ENCODE data around the gene PARM1.

The PARM1 gene

DNA sequence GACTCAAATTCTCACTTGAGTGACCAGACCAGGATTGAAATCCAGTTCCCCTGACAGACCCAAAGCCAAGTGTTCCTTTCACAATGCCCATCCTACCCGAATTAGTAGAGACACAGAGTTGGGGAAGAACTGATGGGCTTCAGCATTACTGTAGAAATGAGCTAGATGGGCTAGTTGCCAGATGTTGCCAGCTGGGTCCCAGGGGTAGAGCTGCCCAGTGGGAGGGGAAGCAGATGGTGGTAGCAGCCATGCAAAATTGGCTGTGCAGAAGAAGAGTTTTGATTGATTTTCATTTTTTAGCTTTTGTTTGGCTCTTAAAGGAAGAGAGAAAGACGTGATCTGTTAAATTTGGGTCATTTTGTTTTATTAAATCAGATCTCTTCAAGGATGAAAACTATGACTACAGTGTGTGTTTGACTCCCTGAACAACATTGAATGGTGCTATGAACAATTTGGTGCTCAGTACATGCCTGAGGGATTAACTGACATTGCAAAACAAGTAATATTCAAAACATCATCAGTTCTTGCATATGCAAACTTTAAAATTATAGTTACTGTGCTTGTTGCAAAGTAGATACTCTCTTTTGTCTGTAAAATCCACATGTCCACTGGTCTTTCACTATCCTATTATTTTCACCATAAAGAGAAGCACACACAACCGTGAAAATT, 86.0 kb downstream of the PARM1 start:
- no peak for FAIRE-seq

DNA sequence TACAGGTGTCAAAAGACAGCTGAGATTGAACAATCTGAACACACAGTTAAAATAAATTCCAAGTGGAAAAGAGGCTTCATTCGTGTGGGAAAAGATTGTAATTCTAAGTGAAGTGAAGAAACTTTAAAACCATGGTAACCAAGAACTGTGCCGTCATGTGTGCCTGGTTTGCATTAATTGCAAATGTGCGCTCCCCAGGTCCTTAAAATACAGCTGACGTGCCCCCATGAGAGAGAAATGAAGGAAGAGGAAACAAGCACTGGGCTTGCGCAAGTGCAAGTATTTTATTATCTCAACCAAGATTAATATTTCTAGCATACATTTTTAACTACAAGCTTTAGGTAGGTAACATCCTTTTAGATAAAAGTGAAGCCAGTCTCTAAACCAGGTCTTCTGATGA, 92.5 kb downstream of the PARM1 start:
- FAIRE-seq = no peak
- no peak for DNase-seq (ENCODE audit: insufficient read length, low spot score)

More for the DNA sequence above, 86.0 kb downstream of the PARM1 start:
- no peak for DNase-seq (ENCODE audit: insufficient read length, low spot score)

DNA sequence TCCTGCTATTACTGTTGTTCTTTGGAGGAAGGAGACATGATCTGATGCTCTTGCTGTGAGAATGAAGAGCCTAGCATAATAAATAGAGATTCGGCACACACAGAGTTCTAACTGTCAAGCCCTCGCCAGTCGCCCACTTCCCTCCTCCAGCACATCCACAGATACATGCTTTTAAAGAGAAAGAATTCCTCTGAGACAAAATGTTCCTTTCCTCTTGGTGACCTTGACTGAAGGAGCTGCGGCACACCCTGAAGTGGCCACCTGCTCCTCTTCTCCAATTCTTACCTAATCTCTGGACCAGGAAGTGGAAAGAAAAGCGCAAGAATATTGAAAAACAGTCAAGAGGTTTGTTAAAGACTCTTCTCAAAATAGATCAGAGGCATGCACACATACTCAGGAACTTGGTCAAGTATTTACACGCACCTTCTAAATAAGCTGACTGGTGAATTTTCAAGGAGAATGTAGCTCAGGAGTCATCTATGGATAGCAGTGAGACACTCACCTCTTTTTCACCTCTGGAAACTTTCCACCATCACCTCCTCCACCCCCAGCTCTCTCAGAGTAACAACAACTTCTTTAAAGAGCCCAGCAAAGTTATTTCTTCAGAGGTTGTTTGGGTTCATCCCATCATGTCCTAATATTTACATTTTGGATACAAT, 95.4 kb downstream of the PARM1 start:
- no peak for FAIRE-seq
- DNase-seq (ENCODE audit: insufficient read length, low spot score) = no peak

DNA sequence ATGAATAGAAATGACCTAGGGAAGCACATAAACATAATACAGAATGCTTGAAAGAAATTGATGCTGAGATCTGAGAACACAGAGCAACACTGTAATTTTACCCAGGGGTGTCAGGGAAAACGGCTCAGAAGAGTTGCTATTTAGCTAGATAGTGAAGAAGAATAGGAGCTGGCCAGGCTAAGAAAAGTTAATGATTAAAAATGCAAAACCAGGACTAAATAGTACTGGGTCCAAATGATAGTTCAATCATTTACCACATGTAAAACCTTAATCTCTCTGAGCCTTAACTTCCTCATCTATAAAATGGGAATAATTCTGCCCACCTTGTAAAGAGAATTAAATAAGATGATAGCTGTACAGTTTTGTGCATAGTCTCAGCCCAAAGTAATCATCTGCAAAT, 97.1 kb downstream of the PARM1 start:
- no peak for FAIRE-seq

DNA sequence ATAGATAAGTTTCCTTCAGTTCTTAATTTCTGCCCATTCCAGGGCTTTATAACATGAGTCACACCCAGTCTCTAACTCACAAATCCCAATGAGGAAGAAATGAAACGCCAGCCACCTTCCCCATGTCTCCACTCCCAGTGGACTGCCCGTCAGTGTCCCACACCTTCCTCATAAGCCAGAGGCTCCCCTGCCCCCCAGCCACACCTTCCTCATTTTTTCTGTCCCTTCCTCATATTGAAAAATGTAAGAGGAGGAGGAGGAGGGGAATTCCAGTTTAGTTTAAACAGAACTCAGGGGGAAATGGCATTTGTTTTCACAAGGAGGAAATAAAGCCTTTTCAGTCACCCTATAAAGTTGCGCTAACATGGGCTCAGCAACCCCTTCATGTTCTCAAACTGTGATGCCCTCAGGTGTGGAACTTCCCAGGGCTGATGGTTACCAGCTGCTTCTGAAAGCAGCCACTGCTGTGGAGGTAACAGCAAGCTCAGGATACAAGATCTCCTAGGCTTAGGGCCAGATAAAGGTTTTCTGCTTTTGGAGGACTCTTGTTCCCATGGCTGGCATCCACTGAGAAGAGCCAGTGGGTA, 97.8 kb downstream of the PARM1 start:
- FAIRE-seq (no peak), DNase-seq (ENCODE audit: insufficient read length, low spot score) (no peak)

More for the DNA sequence above, 97.1 kb downstream of the PARM1 start:
- no peak for DNase-seq (ENCODE audit: insufficient read length, low spot score)

- FAIRE-seq (no peak), DNase-seq (ENCODE audit: insufficient read length, low spot score) (no peak)
Measured at GRCh38 chr4:75031775-75032174, 98.9 kb downstream of the PARM1 start.

DNA sequence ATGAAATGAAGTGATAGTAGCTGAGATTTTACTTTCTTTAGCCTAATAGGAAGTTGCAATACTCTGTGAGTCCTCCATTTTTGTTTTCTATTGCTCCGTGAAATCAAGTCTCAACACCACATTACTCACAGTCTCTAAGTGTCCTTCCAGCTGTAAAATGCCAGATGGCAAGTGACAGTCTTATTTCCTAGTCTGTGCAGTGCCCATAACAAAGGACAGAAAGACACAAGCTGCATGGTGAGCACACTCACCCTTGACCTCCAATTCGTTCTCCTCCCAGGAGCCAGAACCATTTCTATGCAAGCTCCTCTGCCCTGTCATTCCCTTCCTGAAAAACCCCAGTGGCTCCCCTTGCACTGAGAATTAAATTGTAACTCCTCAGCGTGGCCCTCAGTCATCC, 101.6 kb downstream of the PARM1 start:
- FAIRE-seq (no peak), DNase-seq (ENCODE audit: insufficient read length, low spot score) (no peak)

GRCh38 chr4:75035321-75035720, 102.4 kb downstream of the PARM1 start:
- no peak for FAIRE-seq
- no peak for DNase-seq (ENCODE audit: insufficient read length, low spot score)

- DNase-seq (ENCODE audit: insufficient read length, low spot score) (no peak), FAIRE-seq (no peak)
Measured at GRCh38 chr4:75036046-75036830, 103.3 kb downstream of the PARM1 start.

DNA sequence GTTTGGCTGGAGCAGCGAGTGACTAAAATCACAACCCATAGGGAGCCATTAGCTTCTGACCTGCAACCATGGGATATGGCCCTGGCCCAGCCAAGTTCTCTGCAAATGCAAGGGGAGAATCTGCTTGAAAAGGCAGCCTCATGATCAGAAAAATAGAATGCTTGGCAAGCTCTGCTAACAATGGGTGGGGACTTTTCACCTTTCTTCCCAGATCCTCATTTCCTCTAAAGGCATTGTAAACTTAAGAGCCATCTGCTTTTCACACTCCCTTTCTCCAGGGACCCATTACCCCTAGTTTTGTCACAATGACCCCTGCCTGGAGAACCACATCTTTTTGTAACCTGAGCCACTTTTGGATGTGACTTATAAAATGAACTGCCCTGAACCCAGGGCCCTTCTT, 104.3 kb downstream of the PARM1 start:
- no peak for FAIRE-seq
- DNase-seq (ENCODE audit: insufficient read length, low spot score) = no peak

DNA sequence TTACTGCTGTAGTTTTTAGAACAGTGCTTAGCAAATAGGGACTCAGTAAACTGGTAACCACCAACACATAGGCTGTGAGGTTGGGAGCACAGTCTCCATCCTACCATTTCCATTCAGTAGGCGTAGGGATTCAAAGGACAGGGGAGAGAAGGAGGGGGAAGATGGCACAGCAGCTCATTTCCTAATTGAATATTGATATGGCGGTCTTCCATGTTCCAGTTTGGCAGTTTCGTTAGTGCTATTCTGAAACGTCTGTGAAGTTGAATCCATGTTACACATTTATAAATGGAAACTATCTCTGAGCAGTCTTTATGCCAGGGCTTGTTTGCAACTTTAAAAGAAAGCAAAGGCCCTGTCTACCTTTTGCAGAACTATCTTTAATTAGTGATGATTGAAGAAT, 105.5 kb downstream of the PARM1 start:
- no peak for FAIRE-seq
- no peak for DNase-seq (ENCODE audit: insufficient read length, low spot score)

GRCh38 chr4:75040703-75041102, 107.8 kb downstream of the PARM1 start:
- FAIRE-seq = no peak
- no peak for DNase-seq (ENCODE audit: insufficient read length, low spot score)

DNA sequence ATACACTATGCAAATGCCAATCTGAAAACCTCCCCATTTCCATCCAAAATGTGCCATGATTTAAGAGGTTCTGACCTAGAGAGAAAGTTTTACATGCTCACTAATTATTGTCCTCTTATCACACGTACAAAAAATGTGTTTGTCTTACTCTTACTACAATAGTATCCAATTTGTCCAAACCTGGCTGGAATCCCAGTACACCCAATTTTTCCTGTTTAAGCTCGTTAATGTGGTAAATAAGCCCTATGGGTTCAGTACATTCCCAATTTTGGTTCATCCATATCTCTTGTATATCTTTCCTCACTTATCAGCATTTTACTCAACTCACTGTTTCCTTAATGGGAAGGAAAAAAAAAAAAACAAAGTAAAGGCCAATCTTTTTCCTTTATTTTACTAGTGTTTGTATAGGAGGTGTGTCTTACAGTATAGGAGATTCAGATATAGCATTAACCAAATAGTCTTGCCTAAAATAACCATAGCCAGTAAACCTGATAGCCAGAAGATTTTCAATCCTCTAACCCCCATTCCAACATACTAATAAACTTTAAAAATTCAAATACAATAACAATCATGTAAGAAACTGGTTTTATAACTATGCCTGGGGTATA, 109.8 kb downstream of the PARM1 start:
- DNase-seq (ENCODE audit: insufficient read length, low spot score) = no peak
- no peak for FAIRE-seq

GRCh38 chr4:75046226-75046625, 113.3 kb downstream of the PARM1 start:
- DNase-seq (ENCODE audit: insufficient read length, low spot score) (no peak), FAIRE-seq (no peak)

- DNase-seq (ENCODE audit: insufficient read length, low spot score) (no peak), FAIRE-seq (no peak)
Measured at GRCh38 chr4:75046641-75047040, 113.7 kb downstream of the PARM1 start.

GRCh38 chr4:75048208-75048879, 115.4 kb downstream of the PARM1 start:
- FAIRE-seq (no peak), DNase-seq (ENCODE audit: insufficient read length, low spot score) (no peak)

DNA sequence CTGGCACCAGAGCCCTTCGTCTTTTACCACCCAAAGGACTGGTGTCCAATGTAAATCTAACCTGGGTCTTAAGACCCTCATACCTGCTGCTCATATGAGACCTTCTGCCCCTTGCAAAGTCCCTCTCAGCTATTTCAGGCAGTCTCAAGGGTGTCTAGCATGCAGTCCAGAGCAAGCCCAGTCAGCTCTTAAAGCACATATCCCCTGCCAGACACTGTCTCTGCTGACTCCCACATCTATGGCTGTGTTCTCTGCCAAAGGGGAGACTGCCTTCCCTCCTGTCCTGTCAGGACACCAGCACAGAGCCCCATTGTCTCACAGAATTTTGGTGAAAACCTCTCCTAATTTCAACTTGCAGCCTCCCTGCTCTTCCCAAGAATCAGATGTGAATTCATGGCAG, 118.5 kb downstream of the PARM1 start:
- FAIRE-seq = no peak

DNA sequence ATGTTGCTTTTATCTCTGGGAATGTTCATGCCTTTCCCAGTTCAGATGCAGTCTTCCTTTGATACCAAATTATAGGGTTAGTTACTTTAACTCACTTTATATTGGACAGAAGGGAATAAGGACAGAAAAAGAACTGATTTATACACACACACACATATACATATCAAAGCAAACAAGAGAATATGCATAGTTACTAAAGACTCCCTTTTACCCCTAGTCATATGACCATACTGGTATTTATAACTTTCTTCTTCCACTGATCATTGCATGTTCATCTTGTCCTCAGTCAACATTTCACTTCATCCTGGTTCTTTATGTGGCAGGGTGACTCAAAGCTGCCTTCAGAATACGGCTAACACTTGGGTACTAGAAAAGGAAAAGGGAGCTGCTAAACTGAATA, 120.4 kb downstream of the PARM1 start:
- FAIRE-seq (no peak), DNase-seq (ENCODE audit: insufficient read length, low spot score) (no peak)

More for the DNA sequence above, 118.5 kb downstream of the PARM1 start:
- no peak for DNase-seq (ENCODE audit: insufficient read length, low spot score)

GRCh38 chr4:75054078-75054477, 121.2 kb downstream of the PARM1 start:
- FAIRE-seq (no peak), DNase-seq (ENCODE audit: insufficient read length, low spot score) (no peak)

- FAIRE-seq (no peak), DNase-seq (ENCODE audit: insufficient read length, low spot score) (no peak)
Measured at GRCh38 chr4:75056277-75056676, 123.4 kb downstream of the PARM1 start.

Data from HTR-8/SVneo (cell line).